Suppressor macrophage treated with lipopolysaccharide for 1 hour (primary cell): ENCODE measurements around the gene NOP58.
"Not testable (repeated sequence)": the region's sequence is repeated elsewhere in the genome, so short reads cannot be mapped to it uniquely, and the experiment has no call there.

Experiments used
- DNase-seq, 3 donors: peaks; one replicate each; pipeline ENCODE4 v3.0.0-alpha.2; 2020 to 2022

NOP58 gene, protein sequence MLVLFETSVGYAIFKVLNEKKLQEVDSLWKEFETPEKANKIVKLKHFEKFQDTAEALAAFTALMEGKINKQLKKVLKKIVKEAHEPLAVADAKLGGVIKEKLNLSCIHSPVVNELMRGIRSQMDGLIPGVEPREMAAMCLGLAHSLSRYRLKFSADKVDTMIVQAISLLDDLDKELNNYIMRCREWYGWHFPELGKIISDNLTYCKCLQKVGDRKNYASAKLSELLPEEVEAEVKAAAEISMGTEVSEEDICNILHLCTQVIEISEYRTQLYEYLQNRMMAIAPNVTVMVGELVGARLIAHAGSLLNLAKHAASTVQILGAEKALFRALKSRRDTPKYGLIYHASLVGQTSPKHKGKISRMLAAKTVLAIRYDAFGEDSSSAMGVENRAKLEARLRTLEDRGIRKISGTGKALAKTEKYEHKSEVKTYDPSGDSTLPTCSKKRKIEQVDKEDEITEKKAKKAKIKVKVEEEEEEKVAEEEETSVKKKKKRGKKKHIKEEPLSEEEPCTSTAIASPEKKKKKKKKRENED

DNA sequence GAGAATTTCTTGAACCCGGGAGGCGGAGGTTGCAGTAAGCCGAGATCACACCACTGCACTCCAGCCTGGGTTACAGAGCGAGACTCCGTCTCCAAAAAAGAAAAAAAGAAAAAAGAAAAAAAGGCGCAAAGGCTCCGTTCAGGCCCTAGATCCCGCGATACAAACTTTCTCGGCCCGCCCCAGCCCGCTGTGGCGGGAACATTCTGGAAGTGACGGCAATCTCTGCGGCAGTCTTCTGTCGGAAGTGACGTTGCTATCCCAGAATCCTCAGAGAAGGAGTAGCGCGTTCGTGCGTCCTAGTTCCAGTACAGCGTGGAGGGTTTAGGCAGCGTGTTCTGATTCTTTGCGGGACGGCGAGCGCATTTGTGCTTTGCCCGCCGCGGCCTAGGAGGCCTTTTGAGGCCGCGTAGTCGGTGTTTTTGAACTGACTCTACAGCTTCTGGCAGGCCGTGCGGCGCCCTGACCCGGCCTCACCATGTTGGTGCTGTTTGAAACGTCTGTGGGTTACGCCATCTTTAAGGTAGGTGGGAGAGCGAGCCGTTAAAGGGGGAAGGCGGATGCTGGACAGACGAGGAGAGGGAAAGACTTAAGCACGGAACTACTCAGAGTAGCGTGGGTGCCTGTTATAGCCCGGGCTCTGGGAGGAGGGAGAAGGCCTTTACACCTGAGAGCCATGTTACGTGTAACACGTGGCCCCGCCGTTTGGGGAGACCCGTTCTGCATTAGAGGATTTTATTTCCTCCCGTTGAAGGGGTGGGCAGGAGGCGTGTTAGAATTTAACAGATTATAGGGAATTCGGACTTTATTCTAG, at the start of gene NOP58:
Gene NOP58, plus strand, starts transcription at position 297 of the 811 bp plus-strand sequence. Its CDS starts 179 bp downstream, at position 476.
- peak; percentile 95 to 98 (median 97) for DNase-seq

- DNase-seq: no peak
Measured at GRCh38 chr2:202221873-202222272, 43.7 kb upstream of the NOP58 start.

DNA sequence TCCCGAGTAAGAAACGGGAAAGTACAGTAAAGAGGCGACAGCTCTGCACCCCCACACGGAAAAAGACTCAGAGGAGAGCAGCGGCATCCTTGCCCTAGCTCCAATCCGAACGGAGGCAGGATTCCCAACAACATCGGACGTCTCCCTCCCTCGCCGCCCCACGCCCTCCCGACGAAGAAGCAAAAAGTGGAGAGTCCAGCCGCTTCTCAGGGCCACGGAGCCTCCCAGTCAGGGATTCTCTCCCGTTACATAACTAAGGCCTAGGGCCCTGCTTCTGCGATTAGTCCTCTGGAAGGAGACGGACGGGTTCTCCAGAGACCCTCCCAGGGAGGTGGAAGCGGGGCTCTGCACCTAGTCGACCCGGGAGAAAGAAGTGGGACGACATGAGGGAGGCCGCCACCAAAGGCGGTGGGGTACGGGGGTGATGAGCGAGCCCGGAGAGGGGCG, 27.8 kb upstream of the NOP58 start:
- DNase-seq: peak; percentile 57 to 70 (median 63)

DNA sequence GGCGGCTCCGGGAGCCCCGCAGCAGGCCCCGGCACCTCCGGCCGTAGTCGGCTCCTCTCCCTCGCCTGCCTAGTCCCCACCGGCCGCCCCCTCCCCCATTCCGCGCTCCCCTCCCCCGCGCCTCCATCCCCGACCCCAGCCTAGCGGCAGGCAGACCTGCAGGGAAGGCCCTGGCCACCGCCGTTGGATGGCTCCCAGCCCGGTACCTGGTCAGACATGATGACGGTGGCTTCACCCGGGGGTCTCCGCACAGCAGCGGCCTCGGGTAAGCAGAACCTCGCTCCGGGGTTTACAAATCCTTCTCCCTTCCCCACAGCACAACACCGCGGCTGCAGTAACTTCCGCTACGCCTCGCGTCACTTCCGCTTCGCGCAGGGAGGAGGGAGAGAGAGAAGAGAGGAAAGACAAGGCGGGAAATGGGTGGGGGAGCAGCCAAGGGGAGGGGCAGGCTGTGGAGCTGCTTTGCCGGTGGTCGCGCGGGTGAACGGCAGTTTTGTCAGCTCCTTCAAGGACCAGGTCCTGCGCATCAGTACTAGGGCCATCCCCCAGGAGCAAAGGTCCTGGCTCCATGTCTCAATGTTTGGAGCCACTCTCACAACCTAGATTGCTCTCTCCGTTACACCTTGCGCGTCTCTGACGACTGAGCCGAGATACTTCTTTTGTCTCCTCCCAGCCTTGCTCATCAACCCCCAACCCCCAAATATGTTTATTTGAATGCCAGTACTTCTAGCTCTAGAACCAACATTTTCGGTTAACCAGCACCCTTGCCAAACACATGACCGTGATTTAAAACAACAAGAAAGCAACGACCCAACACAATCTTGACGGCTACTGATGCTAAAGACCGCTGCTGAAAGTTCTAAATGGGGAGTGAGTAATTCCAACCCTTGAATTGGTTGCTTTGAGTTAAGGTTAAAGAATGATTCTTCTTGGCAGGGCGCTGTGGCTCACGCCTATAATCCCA, 27.0 kb upstream of the NOP58 start, which contains the start of gene SUMO1:
Gene SUMO1, minus strand, starts transcription at position 364 of the 964 bp plus-strand sequence. Its CDS starts 146 bp downstream, at position 218.
- DNase-seq: peak; percentile 89 to 92 (median 91)

GRCh38 chr2:202247710-202248109, 17.9 kb upstream of the NOP58 start:
- not testable (repeated sequence) for DNase-seq

DNA sequence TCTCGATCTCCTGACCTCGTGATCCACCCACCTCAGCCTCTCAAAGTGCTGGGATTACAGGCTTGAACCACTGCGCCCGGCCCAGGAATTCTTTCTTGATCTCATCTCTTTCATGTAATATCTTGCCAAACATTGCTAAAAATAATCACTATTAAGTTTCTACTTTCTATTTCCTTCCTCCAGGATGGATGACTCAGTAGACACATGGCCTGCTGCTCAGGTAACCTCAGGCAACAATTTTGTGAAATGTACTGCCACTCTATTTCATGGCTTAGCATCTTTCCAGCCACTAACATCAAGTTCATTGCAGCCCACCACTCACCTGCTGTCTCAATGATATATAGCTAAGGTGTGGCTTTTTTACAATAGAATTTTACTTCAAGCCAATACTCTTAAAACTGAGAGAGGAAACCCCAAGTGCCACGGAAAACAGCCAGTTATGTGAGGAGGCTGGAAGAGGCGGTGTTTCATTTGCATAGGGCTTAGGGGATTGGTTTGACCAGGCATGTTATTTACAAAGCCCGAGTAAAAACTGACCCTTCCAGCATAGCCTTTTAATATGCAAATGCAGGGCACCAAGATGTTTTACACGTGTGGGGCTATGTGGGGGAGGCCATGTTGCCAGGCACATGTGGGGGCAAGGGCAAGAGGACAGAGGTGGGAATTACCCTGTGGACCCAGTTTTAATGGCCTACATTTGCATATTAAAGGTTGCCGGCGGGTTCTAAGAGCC, 15.9 kb upstream of the NOP58 start:
- DNase-seq: no peak

GRCh38 chr2:202251494-202251893, 14.1 kb upstream of the NOP58 start:
- DNase-seq: no peak

GRCh38 chr2:202261531-202261930, 4.0 kb upstream of the NOP58 start:
- DNase-seq: no peak

DNA sequence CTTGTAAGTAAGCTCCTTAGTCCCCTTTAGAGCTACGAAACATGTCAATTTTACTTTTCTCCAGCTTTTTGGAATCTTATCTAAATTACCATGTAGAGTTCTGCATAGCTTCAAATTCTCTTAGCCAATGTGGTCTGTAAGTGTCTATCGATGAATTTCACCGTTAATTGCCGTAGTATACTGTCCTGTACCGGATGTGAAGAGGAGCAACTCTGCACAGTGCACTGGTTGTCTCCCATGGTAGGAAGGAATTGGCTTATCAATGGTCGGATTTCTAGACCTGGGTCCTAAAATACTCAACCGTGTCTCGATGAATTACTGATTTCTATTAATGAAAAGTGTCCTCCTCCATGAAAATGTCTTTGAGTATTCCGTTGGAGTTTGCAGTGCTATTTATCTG, 1.9 kb downstream of the NOP58 start:
- DNase-seq: no peak

DNA sequence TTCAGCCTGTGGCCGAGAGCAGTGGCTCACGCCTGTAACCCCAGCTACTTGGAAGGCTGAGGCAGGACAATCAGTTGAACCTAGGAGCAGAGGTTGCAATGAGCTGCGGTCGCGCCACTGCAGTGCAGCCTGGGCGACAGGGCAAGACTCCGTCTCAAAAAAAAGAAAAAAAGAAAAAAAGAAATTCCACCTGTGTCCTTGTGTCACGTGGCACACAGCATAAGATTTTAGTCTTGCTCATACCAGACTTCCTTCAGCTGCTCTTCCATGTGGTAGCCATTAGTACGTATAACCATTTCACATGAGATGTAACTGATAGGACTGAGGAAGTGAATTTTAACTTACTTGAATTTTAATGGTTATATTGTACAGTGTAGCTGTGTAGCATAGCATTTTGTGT, 4.0 kb downstream of the NOP58 start:
- DNase-seq: no peak

GRCh38 chr2:202270487-202270886, 4.9 kb downstream of the NOP58 start:
- no peak for DNase-seq

DNA sequence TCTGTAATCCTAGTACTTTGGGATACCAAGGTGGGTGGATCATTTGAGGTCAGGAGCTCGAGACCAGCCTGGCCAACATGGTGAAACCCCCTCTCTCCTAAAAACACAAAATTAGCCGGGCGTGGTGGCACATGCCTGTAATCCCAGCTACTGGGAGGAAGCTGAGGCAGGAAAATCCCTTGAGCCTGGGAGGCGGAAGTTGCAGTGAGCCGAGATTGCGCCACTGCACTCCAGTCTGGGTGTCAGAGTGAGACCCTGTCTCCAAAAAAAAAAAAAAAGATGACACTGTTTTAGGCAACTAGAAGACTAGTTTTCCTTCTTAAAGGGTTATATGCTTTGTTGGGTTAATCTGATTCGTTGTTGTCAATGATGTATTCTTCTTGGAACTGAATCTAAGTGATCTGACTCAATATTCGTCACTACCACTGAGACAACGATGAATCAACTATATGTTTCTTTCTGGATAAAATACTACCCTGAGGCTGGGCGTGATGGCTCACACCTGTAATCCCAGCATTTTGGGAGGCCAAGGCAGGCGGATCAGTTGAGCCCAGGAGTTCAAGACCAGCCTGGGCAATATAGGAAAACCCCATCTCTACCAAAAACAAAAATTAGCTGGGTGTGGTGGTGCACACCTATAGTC, 10.6 kb downstream of the NOP58 start:
- peak; percentile 51 to 64 (median 62) for DNase-seq

DNA sequence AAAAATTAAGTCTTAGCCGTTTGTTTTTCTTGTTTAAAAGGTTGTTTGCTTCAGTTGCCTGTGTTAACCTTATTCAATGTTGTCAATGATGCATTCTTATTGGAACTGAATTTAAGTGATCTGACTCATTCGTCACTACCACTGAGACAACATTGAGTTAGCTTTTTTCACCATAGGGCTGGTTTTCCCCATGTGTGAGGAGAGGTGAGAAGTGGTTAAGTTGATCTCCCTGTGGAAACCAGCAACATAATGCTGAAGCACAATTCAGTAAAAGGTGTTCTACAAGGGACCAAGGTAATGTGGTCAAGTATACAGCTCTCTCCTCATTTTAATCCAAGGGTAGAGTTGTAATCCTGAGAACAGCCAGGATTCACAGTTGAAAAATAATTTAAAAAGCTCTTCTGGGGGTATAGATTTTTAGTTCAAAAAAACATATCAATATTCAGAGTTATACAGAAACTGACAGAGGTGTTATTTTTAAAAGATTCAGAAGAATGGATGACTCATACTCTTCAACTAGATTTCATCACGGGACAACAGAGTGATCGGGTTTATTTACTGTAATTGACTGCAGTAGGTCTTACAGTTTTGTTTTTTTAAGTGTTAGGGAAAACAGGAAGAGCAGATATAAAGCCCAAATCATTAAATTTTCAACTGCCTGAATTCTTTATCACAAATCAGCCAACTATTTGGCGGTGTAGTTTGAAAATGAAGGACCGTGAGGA, 12.6 kb downstream of the NOP58 start:
- DNase-seq: peak; percentile 30 to 73 (median 62)

- peak; percentile 44 to 58 (median 50) for DNase-seq
Measured at GRCh38 chr2:202278944-202279343, 13.4 kb downstream of the NOP58 start.

GRCh38 chr2:202286595-202286994, 21.0 kb downstream of the NOP58 start:
- no peak for DNase-seq

DNA sequence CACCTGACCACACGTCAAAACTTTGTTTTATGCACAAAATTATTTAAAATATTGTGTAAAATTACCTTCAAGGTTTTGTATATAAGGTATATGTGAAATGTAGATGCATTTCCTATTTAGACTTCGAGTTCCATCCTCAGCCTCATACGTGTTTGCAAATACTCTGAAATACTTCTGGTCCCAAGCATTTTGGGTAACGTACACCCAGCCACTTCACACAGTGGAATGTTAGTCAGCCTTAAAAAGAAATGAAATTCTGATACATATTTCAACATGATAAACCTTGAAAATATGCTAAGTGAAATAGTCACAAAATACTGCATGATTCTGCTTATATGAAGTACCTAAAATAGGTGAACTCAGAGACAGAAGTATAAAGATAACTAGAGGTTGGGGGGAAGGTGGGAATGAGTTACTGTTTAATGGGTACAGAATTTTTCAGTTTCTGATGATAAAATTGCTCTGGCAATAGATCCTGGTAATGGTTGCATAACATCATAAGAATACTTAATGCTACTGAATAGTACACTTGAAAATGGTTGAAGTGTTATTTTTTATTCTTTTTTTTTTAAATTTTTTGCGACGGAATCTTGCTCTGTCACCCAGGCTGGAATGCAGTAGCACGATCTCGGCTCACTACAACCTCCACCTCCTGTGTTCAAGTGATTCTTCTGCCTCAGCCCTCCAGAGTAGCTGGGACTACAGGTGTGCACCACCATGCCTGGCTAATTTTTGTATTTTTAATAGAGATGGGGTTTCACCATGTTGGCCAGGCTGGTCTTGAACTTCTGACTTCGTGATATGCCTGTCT, 24.0 kb downstream of the NOP58 start:
- no peak for DNase-seq

- DNase-seq: no peak
Measured at GRCh38 chr2:202290316-202290715, 24.8 kb downstream of the NOP58 start.

- no peak for DNase-seq
Measured at GRCh38 chr2:202290970-202291369, 25.4 kb downstream of the NOP58 start.

GRCh38 chr2:202299712-202300111, 34.1 kb downstream of the NOP58 start:
- DNase-seq: no peak
